Measurements from ENCODE around the gene CDA. TPM values are rescaled to one million over a fixed set of nuclear protein-coding genes. Genes with fewer than 3 reads are reported as not detected.

Gene CDA
- total and polyA plus RNA-seq, 2 of the 8 experiments (the other 6 are each of a cell fraction or from before 2014, with no cell fraction given): 4.4 to 11.3 TPM

GRCh38 chr1:20551945-20552727 is 36.8 kb upstream of the CDA start, which contains the start of gene FAM43B (continued):
- TF ChIP-seq CHD7 (IDR thresholded peaks at IDR 0.05; ENCODE audit: insufficient replicate concordance, low read length): no peak
- peak; percentile 4 for TF ChIP-seq KDM4A (IDR thresholded peaks at IDR 0.05; ENCODE audit: low read depth, low read length, severe bottlenecking)
- 0 out of 2 replicates have a peak, but pooled peaks have one; percentile 39 for TF ChIP-seq TBP (IDR thresholded peaks at IDR 0.05; ENCODE audit: low read depth, low read length)
- TF ChIP-seq POU5F1 (IDR thresholded peaks at IDR 0.05; ENCODE audit: low read depth, low read length): no peak
- peak; percentile 40; the same call in 1 of the 2 replicates for TF ChIP-seq TAF1 (IDR thresholded peaks at IDR 0.05; ENCODE audit: low read depth, low read length)

All from H1 (cell line).